Heart left ventricle (tissue), 16 donors: ENCODE data around the gene LRRC23. TPM values are rescaled to one million over a fixed set of nuclear protein-coding genes. Genes with fewer than 3 reads are reported as not detected.
A peak's percentile ranks its signal among the peaks of the same experiment; 100 is the strongest.

Experiments used
- ATAC-seq, 4 donors: fragments of 200-7000 bp; cut with Tn5 transposase; one replicate each; pipeline ENCODE4 v1.9.1; 2020 to 2022; ENCODE audit warnings: moderate library complexity in 4 of 4, mild to moderate bottlenecking in 3 of 4, moderate number of reproducible peaks in 1 of 4
- DNase-seq, 5 donors: peaks; one replicate each; pipeline ENCODE4 v3.0.0-alpha.2; 2020
- H3K27ac ChIP-seq, 12 donors: fragments of 200-600 bp; sonication (generic) in 4 of 12; one replicate each; pipeline versions ENCODE4 v1.5.0 to v1.8.0; 2016 to 2022; ENCODE audit warnings: mild to moderate bottlenecking in 2 of 12
- H3K27me3 ChIP-seq, 9 donors: fragments of 200-600 bp; sonication (generic) in 2 of 9; one replicate each; pipeline versions ENCODE4 v1.5.1 to v1.8.0; 2016 to 2022; ENCODE audit warnings: mild to moderate bottlenecking in 3 of 9
- H3K36me3 ChIP-seq, 9 donors: fragments of 200-600 bp; sonication (generic) in 2 of 9; one replicate each; pipeline versions ENCODE4 v1.5.0 to v1.8.0; 2018 to 2022; ENCODE audit warnings: mild to moderate bottlenecking in 2 of 9
- H3K4me1 ChIP-seq, 12 donors: fragments of 200-600 bp; sonication (generic) in 4 of 12; one replicate each; pipeline versions ENCODE4 v1.5.0 to v1.8.0; 2016 to 2022; ENCODE audit warnings: mild to moderate bottlenecking in 3 of 12
- H3K4me3 ChIP-seq, 12 donors: fragments of 200-600 bp; sonication (generic) in 4 of 12; one replicate each; pipeline versions ENCODE4 v1.5.0 to v1.8.0; 2017 to 2022; ENCODE audit warnings: mild to moderate bottlenecking in 9 of 12, moderate library complexity in 4 of 12
- H3K9me3 ChIP-seq, 12 donors: fragments of 200-600 bp; sonication (generic) in 4 of 12; one replicate each; pipeline versions ENCODE4 v1.5.0 to v1.8.0; 2016 to 2022; ENCODE audit warnings: mild to moderate bottlenecking in 1 of 12
- POLR2A ChIP-seq, 2 donors: fragments of 450-650 bp; IDR thresholded peaks; one replicate each; pipeline ENCODE4 v1.6.1; 2017; ENCODE audit warnings: antibody characterized with exemption in 2 of 2, mild to moderate bottlenecking in 2 of 2, moderate library complexity in 2 of 2
- WGBS, 4 donors: extraction: QIAGEN DNeasy Blood & Tissue Kit in 2 of 4; methylation state at CpG; one replicate each; pipeline versions ENCODE4 v1.1.5 to v1.1.7; 2013 to 2018; 5-methylcytosine and 5-hydroxymethylcytosine counted together
- intact Hi-C, 10 donors: fragments of 100-400 bp; cut with DNase I; formaldehyde crosslinking; loops; one replicate each; pipeline versions ENCODE4 v1.11.1 to v1.14.2; 2022
- polyA plus RNA-seq, 2 donors: library from polyadenylated mRNA; stranded (reverse); fragments of 200-250 nt; gene quantifications; one replicate each; pipeline ENCODE4 v1.2.3, GENCODE V29; 2013
- total RNA-seq, 9 donors: library from RNA; depleted of rRNA in 2 of 9; stranded (reverse); fragments of >200 nt in 2 of 9; fragmentation: NEBNext Ultra II Directional in 3 of 9; extraction: Animal tissue kit (Norgen Biotek cat#: 25700) in 3 of 9; gene quantifications; one replicate each; pipeline versions ENCODE4 v1.1.0 to v1.2.4, GENCODE V29; 2016 to 2023
- TF ChIP-seq, protein P1 (sequence below), 12 donors: fragments of 200-600 bp; sonication (generic) in 4 of 12; IDR thresholded peaks; one replicate each; pipeline versions ENCODE4 v1.5.0 to v1.8.0; 2018 to 2022; ENCODE audit warnings: antibody characterized with exemption in 12 of 12, mild to moderate bottlenecking in 5 of 12
- donor health status: ischemic (EF 13 %, LVEDD 7.1; RV severe dilation, severe dysfunction).
- donor health status: healthy with polysubstance abuse.
- donor health status: DM: no; HTN: yes; CAD: no.
- donor health status: DM: no; HTN: no; CAD: no.
- donor health status: ischemic (EF 25% LVEDD 6.9; RV normal size, moderate dysfunction).
- donor health status: ischemic (EF 25% LVEDD 5.7; RV mildly dilated, moderate dysfunction).
- donor health status: healthy.
- donor health status: DM: yes; HTN: yes; CAD: no.
- donor health status: ischemic (EF 35%, LVEDD 5.7; RV mildly dilated, moderate dysfunction).
- donor health status: nonischemic (EF 11% LVEDD 7.7; RV severe dilation, severe dysfunction).
- donor health status: DM: yes; HTN: yes; CAD: no.
- donor health status: PGD.
- donor health status: ischemic (EF 29% LVEDD 5.4; RV normal size, mild dysfunction).
- donor health status: nonischemic (EF 23%, LVEDD 6.1; RV moderate dilation, normal function).

The LRRC23 gene
- total and polyA plus RNA-seq, 11 donors = 8.2 to 15.3 (median 11.3) TPM

DNA sequence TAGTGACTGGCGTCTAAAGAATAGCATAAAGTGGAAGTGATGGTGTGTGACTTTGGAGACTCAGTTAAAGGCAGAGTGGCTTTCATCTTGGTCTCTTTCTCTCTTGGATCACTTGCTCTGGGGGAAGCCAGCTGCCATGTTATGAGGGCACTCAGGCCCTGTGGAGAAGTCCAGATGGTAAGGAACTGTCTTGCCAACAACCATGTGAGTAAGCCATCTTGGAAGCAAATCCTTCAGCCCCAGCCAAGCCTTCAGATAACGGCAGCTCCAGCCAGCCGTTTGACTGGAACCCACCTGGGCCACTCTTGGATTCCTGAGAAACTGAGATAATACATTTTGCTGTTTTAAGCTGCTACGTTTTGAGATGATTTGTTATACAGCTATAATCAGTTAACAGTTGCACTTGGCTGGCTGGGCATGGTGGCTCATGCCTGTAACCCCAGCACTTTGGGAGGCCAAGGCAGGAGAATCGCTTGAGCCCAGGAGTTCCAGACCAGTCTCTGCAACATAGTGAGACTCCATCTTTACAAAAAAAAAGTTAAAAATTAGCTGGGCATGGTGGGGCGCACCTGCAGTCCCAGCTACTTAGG lies 7.7 kb upstream of the LRRC23 start:
- TF ChIP-seq, protein P1, sequence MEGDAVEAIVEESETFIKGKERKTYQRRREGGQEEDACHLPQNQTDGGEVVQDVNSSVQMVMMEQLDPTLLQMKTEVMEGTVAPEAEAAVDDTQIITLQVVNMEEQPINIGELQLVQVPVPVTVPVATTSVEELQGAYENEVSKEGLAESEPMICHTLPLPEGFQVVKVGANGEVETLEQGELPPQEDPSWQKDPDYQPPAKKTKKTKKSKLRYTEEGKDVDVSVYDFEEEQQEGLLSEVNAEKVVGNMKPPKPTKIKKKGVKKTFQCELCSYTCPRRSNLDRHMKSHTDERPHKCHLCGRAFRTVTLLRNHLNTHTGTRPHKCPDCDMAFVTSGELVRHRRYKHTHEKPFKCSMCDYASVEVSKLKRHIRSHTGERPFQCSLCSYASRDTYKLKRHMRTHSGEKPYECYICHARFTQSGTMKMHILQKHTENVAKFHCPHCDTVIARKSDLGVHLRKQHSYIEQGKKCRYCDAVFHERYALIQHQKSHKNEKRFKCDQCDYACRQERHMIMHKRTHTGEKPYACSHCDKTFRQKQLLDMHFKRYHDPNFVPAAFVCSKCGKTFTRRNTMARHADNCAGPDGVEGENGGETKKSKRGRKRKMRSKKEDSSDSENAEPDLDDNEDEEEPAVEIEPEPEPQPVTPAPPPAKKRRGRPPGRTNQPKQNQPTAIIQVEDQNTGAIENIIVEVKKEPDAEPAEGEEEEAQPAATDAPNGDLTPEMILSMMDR (IDR thresholded peaks at IDR 0.05) = no peak
- no peak for TF ChIP-seq POLR2A (IDR thresholded peaks at IDR 0.05)
- DNase-seq (no peak), ATAC-seq (no peak)
- intact Hi-C loops = no loop called here
- Histone ChIP-seq H3K4me1 (peaks cover 0 to 11% (median 0%) of the 10 kb centered on the region in 12 donors), H3K4me3 (no peak overlapping the region), H3K27me3 (no peaks in the 10 kb centered on the region), H3K9me3 (no peaks in the 10 kb centered on the region), H3K27ac (no peak overlapping the region), H3K36me3 (no peaks in the 10 kb centered on the region)
- 68 to 82% (median 75%) methylated on average over 6 of the region's 6 CpGs for WGBS, 4 donors

DNA sequence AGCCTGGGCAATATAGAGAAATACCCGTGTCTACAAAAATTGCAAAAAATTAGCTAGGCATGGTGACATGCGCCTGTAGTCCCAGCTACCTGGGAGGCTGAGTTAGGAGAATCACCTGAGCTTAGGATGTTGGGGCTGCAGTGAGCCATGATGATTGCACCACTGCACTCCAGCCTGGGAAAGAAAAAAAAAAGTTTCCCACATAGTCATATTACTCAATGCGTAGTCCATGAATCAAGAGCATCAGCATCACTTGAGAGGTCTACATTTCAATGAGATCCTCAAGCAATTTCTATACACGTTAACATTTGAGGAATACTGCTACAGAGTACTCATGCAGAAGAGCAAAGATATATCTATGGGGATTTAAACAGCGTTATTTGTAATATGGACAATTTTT lies 5.2 kb upstream of the LRRC23 start:
- Histone ChIP-seq H3K4me1 (peaks cover 0 to 17% (median 5%) of the 10 kb centered on the region in 12 donors), H3K36me3 (no peaks in the 10 kb centered on the region), H3K4me3 (no peak overlapping the region), H3K27me3 (no peaks in the 10 kb centered on the region), H3K9me3 (no peaks in the 10 kb centered on the region), H3K27ac (no peak overlapping the region)
- DNase-seq = no peak
- intact Hi-C loops = no loop called here
- TF ChIP-seq POLR2A (IDR thresholded peaks at IDR 0.05) = no peak
- 70 to 83% (median 78%) methylated on average over 5 of the region's 5 CpGs for WGBS, 4 donors
- no peak for ATAC-seq

DNA sequence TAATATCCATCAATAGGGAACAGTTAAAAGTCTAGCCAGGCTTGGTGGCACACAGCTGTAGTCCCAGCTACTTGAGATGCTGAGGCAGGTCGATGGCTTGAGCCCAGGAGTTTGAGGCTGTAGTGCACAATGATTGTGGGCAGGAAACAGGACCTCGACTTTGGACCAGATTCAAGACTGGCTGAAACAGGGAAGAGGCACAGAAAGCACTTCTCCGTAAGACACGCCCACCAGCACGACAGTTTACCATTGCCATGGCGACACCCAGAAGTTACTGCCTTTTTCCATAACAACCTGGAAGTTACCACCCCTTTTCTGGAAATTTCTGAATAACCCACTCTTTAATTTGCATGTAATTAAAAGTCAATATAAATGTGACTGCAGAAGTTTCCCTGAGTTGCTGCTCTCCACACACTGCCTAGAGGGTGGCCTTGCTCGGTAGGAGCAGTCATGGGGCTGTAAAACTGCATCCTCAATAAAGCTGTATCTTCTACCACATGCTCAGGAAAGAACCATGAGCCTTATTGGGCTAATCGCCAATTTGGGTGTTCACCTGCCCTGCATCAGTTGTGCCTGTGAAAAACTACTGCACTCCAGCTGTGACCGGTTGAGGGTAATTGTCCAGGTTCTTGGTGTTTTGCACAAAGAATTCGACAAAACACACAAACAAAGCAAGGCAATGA lies 4.6 kb upstream of the LRRC23 start:
- Histone ChIP-seq H3K36me3 (no peaks in the 10 kb centered on the region), H3K4me1 (peaks cover 0 to 19% (median 7%) of the 10 kb centered on the region in 12 donors), H3K27me3 (no peaks in the 10 kb centered on the region), H3K9me3 (no peaks in the 10 kb centered on the region), H3K27ac (peak overlapping the region in 1 of 12 donors; percentile 38), H3K4me3 (no peak overlapping the region)
- no peak for TF ChIP-seq POLR2A (IDR thresholded peaks at IDR 0.05)
- TF ChIP-seq, protein P1 (IDR thresholded peaks at IDR 0.05) = no peak
- DNase-seq (peak in 4 of 5 donors; percentile 55 to 69 (median 68)), ATAC-seq (peak in 2 of 4 donors; percentile 35 to 53)
- intact Hi-C loops = no loop called here
- 55 to 61% (median 57%) methylated on average over 10 of the region's 10 CpGs for WGBS, 4 donors

DNA sequence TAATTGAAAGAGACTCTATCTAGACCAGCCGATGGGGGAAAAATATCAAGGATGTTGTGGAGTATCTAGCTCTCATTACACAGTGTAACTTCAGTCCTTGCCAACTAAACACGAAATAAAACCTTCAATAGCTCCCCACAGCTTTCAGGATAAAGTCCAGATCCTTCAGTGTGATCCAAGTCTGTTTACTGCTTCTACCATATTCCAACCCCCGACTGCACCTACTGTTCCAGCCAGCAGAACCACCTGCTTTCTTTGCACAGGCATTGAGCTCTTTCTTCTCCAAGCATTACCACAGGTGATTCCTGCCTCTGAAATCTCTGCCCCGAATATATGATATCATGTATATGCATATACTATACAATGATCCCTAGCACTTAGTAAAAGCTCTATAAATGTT lies 2.2 kb upstream of the LRRC23 start:
- WGBS, 4 donors = 82 to 92% (median 86%) methylated on average over 4 of the region's 4 CpGs
- intact Hi-C loops = no loop called here
- TF ChIP-seq, protein P1 (IDR thresholded peaks at IDR 0.05) = no peak
- TF ChIP-seq POLR2A (IDR thresholded peaks at IDR 0.05) = no peak

More for the DNA sequence above, 2.2 kb upstream of the LRRC23 start:
- DNase-seq (no peak), ATAC-seq (no peak)
- Histone ChIP-seq H3K4me1 (peaks cover 0 to 24% (median 11%) of the 10 kb centered on the region in 12 donors), H3K27me3 (no peaks in the 10 kb centered on the region), H3K9me3 (no peaks in the 10 kb centered on the region), H3K36me3 (peaks cover 0 to 15% (median 0%) of the 10 kb centered on the region in 9 donors), H3K4me3 (no peak overlapping the region), H3K27ac (no peak overlapping the region)
